Rectal smooth muscle tissue (tissue), 1 donor: ENCODE results near the gene TMEM80.
A peak's percentile ranks its signal among the peaks of the same experiment; 100 is the strongest.

ENCODE experiments used
- H3K27ac ChIP-seq: one replicate; pipeline ENCODE4 v1.7.0; 2013; ENCODE audit warnings: low read depth, low read length, inconsistent platforms
- H3K27me3 ChIP-seq: one replicate; pipeline ENCODE4 v1.7.0; 2013; ENCODE audit warnings: low read length; ENCODE audit not compliant: control insufficient read depth, insufficient read depth
- H3K36me3 ChIP-seq: one replicate; pipeline ENCODE4 v1.7.0; 2013; ENCODE audit warnings: low read length; ENCODE audit not compliant: control insufficient read depth, insufficient read depth
- H3K4me1 ChIP-seq: one replicate; pipeline ENCODE4 v1.7.0; 2013; ENCODE audit warnings: low read length; ENCODE audit not compliant: control insufficient read depth, insufficient read depth
- H3K4me3 ChIP-seq: one replicate; pipeline ENCODE4 v1.7.0; 2013; ENCODE audit warnings: low read length
- H3K9ac ChIP-seq: one replicate; pipeline ENCODE4 v1.7.0; 2013; ENCODE audit warnings: low read length

TMEM80 gene

GRCh38 chr11:695288-695537 is 403 bp upstream of the TMEM80 start:
- peaks cover 6% of the 10 kb centered on the region for H3K4me1 ChIP-seq
- peak overlapping the region; percentile 68 for H3K9ac ChIP-seq
- peak overlapping the region; percentile 68 for H3K4me3 ChIP-seq
- H3K27me3 ChIP-seq, result no peaks in the 10 kb centered on the region
- H3K36me3 ChIP-seq, result no peaks in the 10 kb centered on the region
- H3K27ac ChIP-seq, result peak overlapping the region; percentile 99

- Histone ChIP-seq H3K4me3 (peak overlapping the region; percentile 1), H3K36me3 (no peaks in the 10 kb centered on the region), H3K27me3 (no peaks in the 10 kb centered on the region), H3K9ac (no peak overlapping the region), H3K27ac (peak overlapping the region; percentile 99), H3K4me1 (peaks cover 6% of the 10 kb centered on the region)
Measured at GRCh38 chr11:696955-697491, 1.4 kb downstream of the TMEM80 start.

GRCh38 chr11:697811-698311 is 2.2 kb downstream of the TMEM80 start:
- H3K36me3 ChIP-seq, result no peaks in the 10 kb centered on the region
- H3K27ac ChIP-seq, result peak overlapping the region; percentile 99
- peak overlapping the region; percentile 2 for H3K9ac ChIP-seq
- H3K4me3 ChIP-seq, result no peak overlapping the region
- peaks cover 6% of the 10 kb centered on the region for H3K4me1 ChIP-seq
- H3K27me3 ChIP-seq, result no peaks in the 10 kb centered on the region

GRCh38 chr11:698493-699115 is 3.0 kb downstream of the TMEM80 start:
- Histone ChIP-seq H3K27me3 (no peaks in the 10 kb centered on the region), H3K9ac (no peak overlapping the region), H3K4me3 (no peak overlapping the region), H3K27ac (no peak overlapping the region), H3K4me1 (peaks cover 6% of the 10 kb centered on the region), H3K36me3 (no peaks in the 10 kb centered on the region)

GRCh38 chr11:699116-699508 is 3.5 kb downstream of the TMEM80 start:
- Histone ChIP-seq H3K9ac (no peak overlapping the region), H3K36me3 (no peaks in the 10 kb centered on the region), H3K4me3 (no peak overlapping the region), H3K27me3 (no peaks in the 10 kb centered on the region), H3K27ac (no peak overlapping the region), H3K4me1 (peaks cover 6% of the 10 kb centered on the region)

GRCh38 chr11:699753-700152 is 4.1 kb downstream of the TMEM80 start:
- no peak overlapping the region for H3K9ac ChIP-seq
- no peak overlapping the region for H3K27ac ChIP-seq
- H3K36me3 ChIP-seq, result no peaks in the 10 kb centered on the region
- no peaks in the 10 kb centered on the region for H3K27me3 ChIP-seq
- H3K4me3 ChIP-seq, result no peak overlapping the region
- peaks cover 6% of the 10 kb centered on the region for H3K4me1 ChIP-seq

- Histone ChIP-seq H3K27me3 (no peaks in the 10 kb centered on the region), H3K4me1 (peaks cover 9% of the 10 kb centered on the region), H3K9ac (no peak overlapping the region), H3K4me3 (no peak overlapping the region), H3K36me3 (no peaks in the 10 kb centered on the region), H3K27ac (no peak overlapping the region)
Measured at GRCh38 chr11:701741-702461, 6.3 kb downstream of the TMEM80 start.

GRCh38 chr11:702462-703461 is 7.1 kb downstream of the TMEM80 start:
- peaks cover 10% of the 10 kb centered on the region for H3K4me1 ChIP-seq
- H3K4me3 ChIP-seq, result no peak overlapping the region
- no peak overlapping the region for H3K9ac ChIP-seq
- H3K36me3 ChIP-seq, result no peaks in the 10 kb centered on the region
- no peak overlapping the region for H3K27ac ChIP-seq
- H3K27me3 ChIP-seq, result no peaks in the 10 kb centered on the region

- Histone ChIP-seq H3K9ac (no peak overlapping the region), H3K4me1 (peaks cover 9% of the 10 kb centered on the region), H3K27ac (no peak overlapping the region), H3K4me3 (no peak overlapping the region), H3K36me3 (no peaks in the 10 kb centered on the region), H3K27me3 (no peaks in the 10 kb centered on the region)
Measured at GRCh38 chr11:703506-703905, 7.9 kb downstream of the TMEM80 start.

- H3K36me3 ChIP-seq, result no peaks in the 10 kb centered on the region
- H3K27me3 ChIP-seq, result no peaks in the 10 kb centered on the region
- H3K9ac ChIP-seq, result no peak overlapping the region
- no peak overlapping the region for H3K27ac ChIP-seq
- H3K4me3 ChIP-seq, result no peak overlapping the region
- peaks cover 9% of the 10 kb centered on the region for H3K4me1 ChIP-seq
Measured at GRCh38 chr11:704228-704674, 8.6 kb downstream of the TMEM80 start.

- Histone ChIP-seq H3K4me3 (peak overlapping the region; percentile 47), H3K27me3 (no peaks in the 10 kb centered on the region), H3K9ac (peak overlapping the region; percentile 62), H3K36me3 (no peaks in the 10 kb centered on the region), H3K27ac (peak overlapping the region; percentile 37), H3K4me1 (peaks cover 9% of the 10 kb centered on the region)
Measured at GRCh38 chr11:704781-705645, 9.4 kb downstream of the TMEM80 start.
